HG02884 (cell line): ENCODE measurements around the gene ZNF605.
A peak's percentile ranks its signal among the peaks of the same experiment; 100 is the strongest.
"Not testable (repeated sequence)": the region's sequence is repeated elsewhere in the genome, so short reads cannot be mapped to it uniquely, and the experiment has no call there.

Source experiments
- ATAC-seq: cut with Tn5 transposase; IDR thresholded peaks from one replicate; pipeline ENCODE4 v1.9.1; 2021; ENCODE audit warnings: mild to moderate bottlenecking, moderate library complexity; ENCODE audit not compliant: unreplicated experiment

The ZNF605 gene

DNA sequence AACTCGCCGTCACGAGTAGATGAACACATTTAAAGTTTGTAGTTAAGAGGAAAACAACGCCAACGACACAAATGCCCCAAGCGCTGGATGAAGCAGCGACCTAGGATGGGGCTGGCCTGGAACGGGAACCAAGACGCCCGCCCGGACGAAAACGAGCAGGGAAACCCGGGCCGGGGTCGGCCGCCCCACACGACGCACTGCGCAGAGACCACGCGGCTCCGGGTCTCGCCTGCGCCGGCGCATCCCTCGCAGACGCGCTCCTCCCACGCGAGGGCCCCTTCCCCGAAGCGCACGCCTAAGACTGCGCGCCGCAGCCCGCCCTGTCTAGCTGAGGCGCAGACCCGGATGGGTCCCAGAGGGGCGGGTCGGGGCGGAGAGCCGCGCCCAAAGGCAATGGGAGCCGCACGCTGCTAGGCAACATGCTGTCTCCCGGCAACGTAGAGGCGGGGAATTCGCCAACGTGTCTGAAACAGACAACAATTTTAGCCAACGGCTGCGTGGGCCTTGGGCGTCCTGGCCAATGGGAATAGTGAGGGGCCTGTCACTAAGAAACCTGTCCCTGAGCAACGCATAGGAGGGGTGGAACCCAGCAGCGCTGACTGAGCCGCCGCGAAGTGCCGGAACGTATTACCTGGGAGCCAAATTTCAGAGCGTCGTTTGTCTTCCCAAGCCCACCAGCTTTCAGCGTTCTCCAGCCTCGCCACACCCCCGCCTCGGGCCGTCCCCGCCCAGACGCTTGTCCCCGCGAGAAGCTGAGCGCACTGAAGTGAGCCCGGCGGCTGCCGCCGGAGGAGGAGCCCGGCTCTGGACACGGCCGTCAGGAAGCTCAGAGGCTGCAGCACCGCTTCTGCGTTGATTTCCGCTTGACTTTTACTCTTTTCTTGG lies 47.7 kb downstream of the ZNF605 start:
- ATAC-seq, result peak; percentile 92

- ATAC-seq, result not testable (repeated sequence)
Measured at GRCh38 chr12:132907789-132908144, 48.3 kb downstream of the ZNF605 start.

DNA sequence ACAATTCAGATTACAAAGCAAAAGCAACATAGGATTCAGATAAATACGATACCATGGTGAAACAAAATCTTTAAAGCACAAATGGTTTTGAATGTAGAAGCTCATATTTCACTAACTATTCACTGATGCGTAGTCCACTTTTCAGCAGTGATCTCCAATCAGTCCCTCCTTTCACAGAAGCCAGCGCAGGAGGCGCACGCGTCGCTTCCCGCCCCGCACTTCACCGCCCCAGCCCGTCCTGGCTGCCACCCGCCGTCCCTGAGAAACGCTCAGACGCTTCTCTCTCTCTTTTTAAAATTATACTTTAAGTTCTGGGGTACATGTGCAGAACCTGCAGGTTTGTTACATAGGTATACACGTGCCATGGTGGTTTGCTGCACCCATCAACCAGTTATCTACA lies 48.9 kb downstream of the ZNF605 start:
- no peak for ATAC-seq

- no peak for ATAC-seq
Measured at GRCh38 chr12:132904718-132905328, 51.3 kb downstream of the ZNF605 start.

DNA sequence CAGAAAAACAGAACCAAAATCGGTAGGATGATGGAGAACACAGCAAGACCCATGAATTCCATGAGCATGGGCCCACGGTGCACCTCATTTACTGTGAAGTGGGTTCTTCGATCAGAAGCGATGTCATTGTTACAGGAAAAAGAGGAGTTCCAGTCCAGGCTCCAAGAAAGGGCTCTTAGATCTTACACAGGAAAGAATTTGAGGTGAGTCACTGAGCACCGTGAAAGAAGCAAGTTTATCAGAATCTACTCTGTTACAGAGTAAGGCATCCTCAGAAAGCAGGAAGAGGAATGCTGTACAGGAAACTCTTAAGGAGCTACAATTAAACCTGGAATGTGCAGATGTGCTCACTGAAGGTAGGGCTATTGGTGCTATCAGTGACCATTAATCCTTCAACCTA lies 57.1 kb downstream of the ZNF605 start:
- no peak for ATAC-seq

- ATAC-seq, result no peak
Measured at GRCh38 chr12:132888852-132889251, 67.3 kb downstream of the ZNF605 start.

DNA sequence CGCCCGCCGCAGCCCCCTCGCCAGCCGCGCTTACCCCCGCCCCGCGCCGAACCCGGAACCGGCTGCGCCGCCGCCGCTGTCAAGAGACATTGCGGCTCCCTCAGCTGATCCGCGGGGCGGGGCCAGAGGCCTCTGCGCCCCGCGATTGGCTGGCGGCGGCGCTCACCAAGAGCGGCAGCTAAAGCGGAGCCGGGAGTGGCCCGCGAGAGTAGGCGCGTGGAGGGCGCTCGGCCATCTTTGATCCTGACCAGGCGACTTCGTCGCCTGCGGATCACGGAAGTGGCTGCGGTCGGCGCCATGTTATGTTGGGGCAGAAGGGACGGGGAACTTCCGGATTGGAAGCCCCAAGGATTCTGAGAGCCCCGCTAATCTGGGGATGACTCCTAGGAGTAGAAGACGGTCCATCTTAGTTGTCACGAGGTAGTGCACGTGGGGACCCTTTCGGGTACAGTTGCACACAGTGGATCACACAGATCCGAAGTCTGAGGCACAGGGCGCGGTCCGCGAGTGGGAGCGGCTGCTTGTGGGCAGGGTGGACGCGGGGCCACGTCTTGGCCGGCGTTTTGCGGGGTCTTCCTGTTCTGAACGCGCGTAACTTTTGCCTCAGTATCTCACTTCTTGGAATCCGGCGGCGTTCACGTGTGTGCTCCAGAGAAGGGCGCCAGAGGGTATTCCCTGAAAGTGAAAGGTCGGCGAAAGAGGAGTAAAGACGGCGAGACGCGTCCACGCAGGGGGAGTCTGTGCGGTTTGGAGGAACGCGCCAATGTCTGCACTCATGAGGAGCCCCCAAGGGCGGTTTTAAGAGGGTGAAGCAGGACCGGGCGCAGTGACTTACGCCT lies 68.4 kb downstream of the ZNF605 start, which contains the start of gene CHFR:
CHFR (minus strand) TSS at position 93 of the 839 bp plus-strand sequence. CDS start 277 bp downstream, outside the sequence.
- peak; percentile 95 for ATAC-seq

DNA sequence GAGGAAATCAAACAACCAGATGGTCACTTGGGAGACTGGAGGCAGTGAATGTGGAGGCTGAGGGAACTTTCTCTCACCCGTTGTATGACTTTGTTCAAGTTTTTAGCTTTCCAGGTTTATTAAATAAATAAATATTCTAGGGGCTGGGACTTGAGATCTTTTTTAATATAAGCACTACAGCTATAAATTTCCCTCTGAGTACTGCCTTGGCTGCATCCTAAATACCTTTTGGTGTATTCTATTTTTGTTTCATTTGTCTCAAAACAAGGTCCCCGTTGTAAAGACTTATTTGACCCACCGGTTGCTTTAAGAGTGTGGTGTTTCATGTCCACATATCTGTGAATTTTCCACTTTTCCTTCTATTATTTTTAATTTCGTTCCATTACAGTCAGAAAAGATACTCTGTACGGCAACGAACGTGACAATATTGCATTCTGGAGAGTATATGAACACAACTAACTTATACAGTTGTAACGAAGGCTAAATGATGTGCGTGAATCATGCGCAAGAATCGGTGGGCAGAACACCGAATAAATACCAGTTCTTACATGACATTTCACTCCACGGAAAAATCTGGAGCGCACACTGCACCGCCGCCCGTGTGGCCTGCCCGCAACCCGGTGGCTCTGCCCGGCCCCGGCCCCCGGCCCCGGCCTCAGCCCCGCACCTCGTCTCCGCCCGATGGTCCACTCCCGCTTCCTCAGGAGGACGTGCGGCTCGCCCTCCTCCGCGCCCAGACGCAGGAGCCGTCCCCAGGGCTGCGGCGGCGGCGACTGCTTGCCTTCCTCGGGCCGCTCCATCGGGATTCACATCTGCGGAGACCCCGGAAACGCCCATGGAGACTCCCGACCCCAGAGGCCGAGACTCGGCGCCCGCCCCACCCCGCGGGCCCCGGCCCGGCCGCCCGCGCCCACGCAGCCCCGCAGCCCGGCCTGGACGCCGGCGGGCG lies 69.3 kb downstream of the ZNF605 start:
- ATAC-seq, result peak; percentile 21

- no peak for ATAC-seq
Measured at GRCh38 chr12:132881818-132882217, 74.3 kb downstream of the ZNF605 start.

GRCh38 chr12:132874620-132875019 lies 81.5 kb downstream of the ZNF605 start:
- ATAC-seq, result not testable (repeated sequence)

DNA sequence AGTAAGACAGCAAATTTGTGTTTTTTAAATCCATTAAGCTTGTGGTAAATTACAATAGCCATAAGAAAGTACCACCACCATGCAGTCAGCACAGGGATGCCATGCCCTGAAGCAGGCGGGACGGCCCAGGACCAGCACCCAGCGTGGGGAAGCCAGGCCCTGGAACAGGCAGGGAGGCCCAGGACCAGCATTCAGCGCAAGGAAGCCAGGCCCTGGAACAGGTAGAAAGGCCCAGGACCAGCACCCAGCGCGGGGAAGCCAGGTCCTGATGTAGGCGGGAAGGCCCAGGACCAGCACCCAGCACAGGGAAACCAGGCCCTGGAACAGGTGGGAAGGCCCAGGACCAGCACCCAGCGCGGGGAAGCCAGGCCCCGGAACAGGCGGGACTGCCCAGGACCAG lies 81.9 kb downstream of the ZNF605 start:
- ATAC-seq, result no peak

GRCh38 chr12:132873724-132874123 lies 82.4 kb downstream of the ZNF605 start:
- no peak for ATAC-seq

DNA sequence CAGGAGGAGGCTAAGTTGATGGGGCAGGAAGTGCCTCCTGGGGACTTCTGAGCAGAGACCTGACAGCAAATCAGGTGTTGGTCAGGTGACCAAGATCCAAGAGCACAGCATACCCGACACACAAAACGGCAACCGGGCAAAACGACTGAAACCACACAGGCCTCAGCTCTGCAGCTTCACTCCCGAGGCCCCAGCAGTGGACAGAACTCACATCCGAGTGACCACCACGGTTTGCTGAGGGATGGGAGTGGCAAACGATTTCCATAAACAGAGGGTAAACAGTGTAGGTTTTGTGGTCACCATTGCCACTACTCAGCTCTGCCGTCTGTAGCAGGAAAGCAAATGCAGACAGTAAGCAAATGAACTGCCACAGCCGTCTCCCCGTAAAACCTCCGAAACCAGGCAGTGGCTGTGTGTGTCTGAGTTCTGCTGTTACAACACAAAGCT lies 83.1 kb downstream of the ZNF605 start:
- ATAC-seq, result no peak

DNA sequence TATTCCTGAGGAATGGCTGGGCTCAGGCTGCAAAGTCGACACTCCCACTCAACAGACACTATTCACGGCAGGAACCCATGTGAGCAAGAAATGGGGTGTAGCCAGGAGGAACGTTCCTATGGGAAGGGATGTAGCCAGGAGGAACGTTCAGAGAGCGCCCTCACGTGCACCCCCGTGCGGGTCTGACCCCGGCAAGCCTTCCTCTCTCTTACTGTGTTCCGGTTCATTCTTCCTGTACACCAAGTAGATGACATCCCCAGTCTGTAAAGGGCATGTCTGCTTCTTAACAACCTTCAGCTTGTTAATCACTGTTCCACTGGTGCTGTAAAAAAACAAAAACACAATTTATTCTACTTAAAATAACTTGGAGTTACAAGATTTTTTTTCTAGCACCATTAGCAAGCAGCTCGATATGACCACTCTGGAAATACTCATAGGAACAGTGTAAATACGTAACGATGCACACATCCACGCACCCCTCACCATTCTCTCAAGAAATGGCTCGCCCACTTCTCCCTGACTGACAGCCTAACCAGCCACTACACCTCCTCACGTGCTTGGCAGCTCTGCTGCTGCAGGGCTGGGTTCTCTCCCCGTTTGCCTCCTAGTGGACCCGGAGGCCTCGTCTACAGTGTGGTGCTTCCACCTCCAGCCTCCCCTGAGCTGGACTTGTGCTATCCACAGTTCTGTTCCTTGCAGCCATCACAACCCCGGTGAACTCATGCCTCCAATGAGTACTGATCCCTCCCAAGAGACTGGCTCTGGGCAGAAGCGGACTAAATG lies 83.8 kb downstream of the ZNF605 start:
- ATAC-seq, result no peak

DNA sequence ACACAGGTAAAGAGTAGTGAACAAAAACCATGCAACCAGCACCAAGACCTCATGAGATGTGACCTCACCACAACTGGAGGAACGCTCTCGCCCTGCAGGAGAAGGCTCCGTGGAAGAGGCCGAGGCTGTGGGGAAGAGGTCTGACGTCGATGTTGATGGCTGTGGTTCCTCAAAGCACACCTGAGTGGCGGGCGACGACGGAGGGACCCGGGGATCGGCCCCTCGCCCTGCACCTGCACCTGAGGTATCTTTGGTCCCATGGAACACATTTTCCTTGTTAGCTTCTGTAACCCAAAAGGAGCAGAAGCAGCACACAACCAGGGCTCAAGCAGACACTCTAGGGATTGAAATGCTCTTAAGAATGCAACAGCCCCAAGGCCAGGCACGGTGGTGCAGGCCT lies 86.6 kb downstream of the ZNF605 start:
- no peak for ATAC-seq
